Bone marrow (tissue), 2 donors: ENCODE measurements around the gene GALNT5.
"Not testable (repeated sequence)": the region's sequence is repeated elsewhere in the genome, so short reads cannot be mapped to it uniquely, and the experiment has no call there.

ENCODE experiments used
- DNase-seq, 2 donors: peaks; one replicate each; lab custom pipeline; 2025; lab: John Stamatoyannopoulos, UW

Gene GALNT5

DNA sequence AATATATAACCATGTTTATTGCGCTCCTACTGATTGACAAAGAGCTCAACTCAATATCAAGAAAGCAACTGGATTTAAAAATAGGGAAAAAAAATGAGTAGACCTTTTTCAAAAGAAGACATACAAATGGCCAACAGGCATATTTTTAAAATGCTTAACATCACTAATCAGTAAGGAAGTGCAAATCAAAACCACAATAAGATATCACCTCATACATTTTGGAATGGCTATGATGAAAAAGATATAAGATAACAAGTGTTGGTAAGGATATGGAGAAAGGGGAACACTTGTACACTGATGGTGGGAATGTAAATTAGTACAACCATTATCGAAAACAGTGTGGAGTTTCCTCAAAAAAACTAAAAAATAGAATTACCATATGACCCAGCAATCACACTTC is 5.6 kb upstream of the GALNT5 start:
- DNase-seq = no peak

DNA sequence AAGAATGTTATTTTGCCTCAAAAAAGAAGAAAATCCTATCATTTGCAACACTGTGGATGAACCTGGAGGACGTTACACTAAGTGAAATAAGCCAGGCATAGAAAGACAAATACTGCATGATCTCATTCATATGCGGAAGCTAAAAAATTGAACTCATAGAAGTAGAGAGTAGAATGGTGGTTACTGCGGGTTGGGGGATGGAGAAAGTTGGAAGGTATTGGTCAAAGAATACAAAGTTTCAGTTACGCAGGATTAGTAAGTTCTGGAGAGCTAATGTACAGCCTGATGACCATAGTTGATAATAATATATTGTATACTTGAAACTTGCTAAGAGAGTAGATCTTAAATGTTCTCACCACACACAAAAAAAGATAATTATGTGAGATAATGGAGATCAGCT is 5.0 kb upstream of the GALNT5 start:
- no peak for DNase-seq

DNA sequence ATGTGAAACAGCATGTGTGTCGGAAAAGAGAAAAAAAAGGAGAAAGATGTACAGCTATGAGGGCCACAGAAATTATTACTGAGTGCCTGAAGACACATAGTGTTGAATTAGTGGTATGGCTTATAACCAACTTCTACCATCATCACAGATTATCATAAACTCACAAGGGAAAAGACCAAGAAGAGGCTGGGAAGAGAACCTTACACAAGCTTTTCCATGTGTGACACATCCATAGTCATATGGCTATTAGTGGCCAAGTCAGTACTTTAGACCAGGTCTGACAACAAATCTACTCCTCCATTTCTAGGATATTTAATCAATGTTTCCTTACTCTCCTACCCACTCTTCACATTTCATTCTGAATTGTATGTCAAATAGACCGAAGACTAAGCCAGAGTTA is 3.5 kb upstream of the GALNT5 start:
- DNase-seq = no peak

DNA sequence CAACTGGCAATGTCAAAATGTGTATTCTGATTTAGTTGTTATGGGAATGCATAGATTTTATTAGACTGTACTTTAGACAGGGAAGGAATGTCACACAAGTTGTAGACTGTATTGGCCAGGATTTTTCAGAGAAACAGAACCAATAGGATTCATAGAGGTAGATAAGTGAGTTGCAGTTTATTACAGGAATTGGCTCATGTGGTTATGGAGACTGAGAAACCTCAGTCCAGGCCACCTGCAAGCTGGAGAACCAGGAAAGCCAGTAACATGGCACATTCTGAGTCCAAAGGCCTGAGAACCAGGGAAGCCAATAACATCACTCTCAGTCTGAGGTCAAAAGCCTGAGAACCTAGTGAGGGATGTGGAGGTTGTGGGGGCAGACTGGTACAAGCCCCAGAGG is 1.8 kb upstream of the GALNT5 start:
- no peak for DNase-seq

DNA sequence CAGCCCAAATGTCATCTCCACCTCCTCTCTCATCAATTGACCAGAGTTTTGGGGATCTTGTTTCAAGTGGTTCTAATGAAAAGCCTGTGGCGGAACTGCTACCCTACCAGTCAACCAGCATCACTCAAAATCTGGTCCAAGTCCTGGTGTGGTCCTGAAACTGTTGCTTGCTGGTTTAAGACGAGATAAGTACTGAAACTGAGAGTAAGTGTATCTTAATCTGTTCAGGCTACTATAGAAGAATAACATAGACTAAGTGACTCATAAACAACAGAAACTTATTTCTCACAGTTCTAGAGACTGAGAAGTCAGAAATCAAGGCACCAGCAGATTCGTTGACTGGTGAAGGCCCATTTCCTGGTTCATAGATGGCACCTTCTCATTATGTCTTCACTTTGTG is 879 bp upstream of the GALNT5 start:
- DNase-seq = no peak

DNA sequence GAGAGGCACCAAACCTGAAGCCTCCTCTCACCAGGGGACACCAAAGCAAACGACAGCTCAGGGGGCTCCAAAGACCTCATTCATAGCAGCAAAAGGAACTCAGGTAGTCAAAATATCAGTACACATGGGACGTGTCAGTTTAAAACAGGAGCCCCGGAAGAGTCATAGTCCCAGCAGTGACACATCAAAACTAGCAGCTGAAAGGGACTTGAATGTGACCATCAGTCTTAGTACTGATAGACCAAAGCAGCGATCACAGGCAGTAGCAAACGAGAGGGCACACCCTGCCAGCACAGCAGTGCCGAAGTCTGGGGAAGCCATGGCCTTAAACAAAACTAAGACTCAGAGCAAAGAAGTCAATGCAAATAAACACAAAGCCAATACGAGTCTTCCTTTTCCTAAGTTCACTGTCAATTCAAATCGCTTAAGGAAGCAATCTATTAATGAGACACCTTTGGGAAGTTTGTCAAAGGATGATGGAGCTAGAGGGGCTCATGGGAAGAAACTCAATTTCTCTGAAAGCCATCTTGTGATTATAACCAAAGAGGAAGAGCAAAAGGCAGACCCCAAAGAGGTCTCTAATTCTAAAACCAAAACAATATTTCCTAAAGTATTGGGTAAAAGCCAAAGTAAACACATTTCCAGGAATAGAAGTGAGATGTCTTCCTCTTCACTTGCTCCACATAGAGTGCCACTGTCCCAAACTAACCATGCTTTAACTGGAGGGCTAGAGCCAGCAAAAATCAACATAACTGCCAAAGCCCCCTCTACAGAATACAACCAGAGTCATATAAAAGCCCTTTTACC is 1.2 kb downstream of the GALNT5 start:
- DNase-seq = no peak

DNA sequence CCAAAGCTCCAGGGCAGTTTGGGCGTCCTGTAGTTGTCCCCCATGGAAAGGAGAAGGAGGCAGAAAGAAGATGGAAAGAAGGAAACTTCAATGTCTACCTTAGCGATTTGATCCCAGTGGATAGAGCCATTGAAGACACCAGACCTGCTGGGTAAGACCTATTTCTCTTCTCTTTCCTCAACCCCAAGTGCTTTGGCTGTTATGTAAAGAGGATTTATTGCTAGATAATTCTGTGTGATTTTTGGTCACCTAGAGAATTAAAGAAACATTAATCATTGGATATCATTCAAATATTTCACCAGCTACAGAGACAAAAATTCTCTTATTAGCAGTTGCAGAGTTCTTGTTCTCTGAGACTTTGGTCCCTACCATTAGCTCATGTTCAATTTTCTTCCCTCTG is 1.9 kb downstream of the GALNT5 start:
- DNase-seq = no peak

DNA sequence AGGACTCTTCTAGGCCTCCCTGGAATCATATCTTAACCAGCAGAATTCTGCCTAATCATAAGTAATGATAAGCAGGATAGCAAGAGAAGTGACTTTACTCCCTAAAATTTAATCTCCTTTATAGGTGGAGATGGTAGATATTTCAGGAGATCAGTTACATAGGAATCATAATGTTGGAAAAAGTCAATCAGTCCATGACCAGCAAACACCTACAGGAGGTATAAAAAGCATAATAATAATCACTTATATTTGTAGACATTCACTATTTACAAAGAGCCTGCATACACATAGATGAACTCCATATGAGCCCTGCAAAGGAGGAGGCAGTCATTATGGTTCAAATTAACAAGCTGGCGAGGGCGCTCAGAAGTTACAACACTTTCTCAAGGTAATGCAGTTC is 2.5 kb downstream of the GALNT5 start:
- DNase-seq = no peak

DNA sequence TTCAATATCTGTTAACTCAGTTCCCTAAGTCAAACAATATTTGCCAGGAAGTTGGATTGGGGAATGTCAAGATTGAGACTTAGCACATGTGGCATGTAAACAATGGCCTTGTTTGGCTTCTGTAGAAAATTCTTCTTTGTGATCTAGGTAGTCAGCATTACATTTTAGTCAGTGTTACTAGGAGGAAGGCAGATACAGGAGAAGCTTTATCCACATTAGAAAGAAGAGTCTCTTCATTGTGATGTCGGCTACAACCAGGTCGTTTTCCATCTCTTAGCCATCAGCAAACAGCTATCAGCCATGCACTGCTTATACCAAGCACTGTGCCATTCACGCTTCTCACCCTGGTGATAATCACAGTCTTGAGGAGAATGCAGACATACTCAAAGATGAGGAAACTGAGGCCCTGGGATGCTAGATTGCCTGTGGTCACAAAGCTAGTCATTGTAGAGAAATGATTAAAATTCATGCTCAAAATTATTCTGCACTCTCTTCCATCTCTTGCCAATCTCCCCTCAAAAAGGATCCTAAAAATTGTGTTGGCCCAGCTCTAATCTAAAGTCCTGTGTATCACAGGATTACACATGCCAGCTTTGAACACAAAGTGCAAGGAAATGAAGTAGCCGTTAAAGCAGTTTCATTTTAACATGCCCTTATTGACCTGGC is 3.2 kb downstream of the GALNT5 start:
- no peak for DNase-seq

DNA sequence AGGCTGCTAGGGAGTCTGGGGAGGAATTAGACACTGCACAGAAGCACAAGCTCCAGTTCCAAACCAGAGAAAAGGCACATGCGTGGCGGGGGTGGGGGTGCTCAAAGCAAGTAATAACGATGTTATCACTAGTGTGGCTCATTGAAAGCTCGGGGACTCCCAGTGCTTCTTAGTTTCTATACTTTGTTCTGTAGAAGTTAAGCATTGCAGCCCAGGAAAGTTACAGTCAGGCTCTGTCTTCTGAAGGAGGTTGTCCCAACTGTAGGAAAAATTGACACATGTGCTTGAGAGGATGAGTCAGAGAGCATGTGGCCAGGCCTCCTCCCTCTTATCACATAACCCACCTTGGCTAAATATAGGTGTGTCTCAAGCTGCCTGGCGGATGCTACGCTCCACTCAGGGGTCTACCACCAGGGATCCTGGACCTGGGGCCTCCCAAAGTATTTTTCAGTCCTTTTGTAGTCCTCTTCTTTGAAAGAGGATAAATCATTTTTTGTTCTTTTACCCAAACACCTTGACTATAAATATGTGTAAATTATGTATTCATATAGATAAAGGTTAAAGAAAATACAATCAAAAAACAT is 3.8 kb downstream of the GALNT5 start:
- DNase-seq = peak in 1 of 2 donors; percentile 35

DNA sequence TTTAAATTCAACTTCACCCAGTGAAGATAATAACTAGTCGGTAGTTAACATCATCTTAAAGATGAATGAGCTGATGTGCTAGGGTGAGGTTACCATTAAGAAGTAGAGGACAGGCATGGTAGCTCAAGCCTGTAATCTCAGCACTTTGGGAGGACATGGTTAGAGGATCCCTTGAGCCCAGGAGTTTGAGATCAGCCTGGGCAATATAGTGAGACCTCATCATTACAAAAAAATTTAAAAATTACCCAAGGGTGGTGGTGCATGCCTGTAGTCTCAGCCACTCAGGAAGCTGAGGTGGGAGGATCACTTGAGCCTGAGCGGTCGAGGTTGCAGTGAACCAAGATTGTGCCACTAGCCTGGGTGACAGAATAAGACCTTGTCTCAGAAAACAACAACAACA is 4.7 kb downstream of the GALNT5 start:
- no peak for DNase-seq

DNA sequence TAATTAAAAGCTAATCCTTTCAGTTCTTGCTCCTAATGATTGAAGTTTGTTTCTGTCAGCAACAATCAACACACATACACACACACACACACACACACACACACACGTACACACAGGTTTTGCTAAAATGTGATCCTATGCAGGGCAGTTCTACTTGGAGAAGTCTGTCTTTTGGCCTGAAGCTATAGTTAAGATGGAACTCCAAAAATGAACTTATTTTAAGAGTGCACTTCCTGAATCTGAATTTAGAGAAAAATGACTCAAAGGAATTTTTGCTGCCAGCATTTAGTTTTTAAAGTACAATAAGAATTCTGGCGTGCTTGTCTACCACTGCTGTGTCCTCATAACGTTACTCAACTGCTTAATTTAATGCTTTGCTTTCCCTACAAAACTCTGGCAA is 6.6 kb downstream of the GALNT5 start:
- no peak for DNase-seq

DNA sequence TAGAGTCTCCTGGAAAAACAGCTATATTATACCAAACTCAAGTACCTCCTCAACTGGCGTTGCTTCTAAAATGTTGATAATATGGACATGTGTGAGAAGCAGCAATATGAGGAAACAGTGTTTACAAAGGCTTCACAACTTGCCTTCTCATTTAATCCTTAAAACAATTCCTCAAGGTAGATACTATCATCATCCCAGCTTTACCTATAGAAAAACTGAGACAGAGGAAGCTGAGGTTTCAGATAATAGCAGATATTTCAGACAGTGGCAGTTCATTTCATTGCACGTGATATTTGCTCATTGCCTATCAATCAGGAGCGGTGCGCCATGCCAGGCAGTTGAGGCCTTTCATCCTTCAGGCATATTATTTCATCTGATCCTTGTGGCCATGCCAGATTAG is 8.3 kb downstream of the GALNT5 start:
- DNase-seq = no peak

DNA sequence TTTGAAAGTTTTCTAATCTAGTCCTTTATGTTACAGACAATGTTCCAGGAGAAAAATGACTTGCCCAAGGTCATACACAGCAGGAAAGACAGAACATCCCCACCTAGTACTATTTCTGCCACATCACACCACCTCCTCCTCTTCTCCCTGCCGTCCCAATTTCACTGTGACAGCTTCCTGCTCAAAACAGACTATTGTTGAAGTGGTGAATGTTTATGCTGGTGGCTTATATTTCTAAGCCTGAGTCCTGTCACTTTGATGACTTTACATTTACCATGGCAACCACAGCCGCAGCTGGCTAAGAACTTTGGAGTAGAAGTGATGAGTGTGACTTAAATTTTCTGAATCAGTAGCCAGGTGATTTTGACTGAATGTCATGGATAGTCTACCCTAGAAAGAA is 10.0 kb downstream of the GALNT5 start:
- DNase-seq = peak in 1 of 2 donors; percentile 24

DNA sequence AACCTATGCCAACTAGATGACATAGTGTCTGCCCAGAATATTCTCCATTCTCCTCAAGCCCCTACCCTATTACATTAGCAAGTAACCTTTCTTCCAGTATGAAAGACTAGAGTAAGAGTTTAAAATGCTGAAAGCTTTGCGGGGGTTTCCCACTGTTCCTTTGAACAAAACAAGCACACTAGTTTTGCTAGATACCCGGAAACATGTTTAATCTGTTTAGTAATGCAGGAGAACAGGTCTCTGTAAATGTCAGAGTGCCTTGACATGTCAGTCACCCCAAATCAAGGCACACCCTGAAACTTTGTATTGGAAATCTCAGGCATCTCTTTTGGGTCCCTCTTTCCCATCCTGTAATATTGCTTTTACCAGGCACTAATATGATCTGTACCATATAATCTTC is 11.6 kb downstream of the GALNT5 start:
- no peak for DNase-seq

DNA sequence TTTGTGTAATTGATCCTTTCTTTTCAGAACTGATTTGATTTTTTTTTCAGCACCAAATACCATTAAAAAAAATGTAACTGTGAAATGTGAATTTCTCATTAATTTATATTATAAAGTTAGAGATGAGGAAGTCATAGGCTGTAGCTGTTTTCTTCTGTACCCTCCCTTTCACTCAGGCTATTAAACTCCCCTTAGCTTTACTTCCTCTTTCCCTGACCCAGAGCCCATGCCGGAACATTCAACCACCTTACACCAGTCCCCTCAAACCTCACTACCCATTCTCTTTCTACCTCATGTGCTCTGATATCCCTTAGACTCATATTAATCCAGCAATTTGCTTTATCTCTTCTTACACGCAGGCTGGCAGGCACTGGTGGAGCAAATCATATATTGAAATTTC is 12.4 kb downstream of the GALNT5 start:
- DNase-seq = peak in 1 of 2 donors; percentile 72

DNA sequence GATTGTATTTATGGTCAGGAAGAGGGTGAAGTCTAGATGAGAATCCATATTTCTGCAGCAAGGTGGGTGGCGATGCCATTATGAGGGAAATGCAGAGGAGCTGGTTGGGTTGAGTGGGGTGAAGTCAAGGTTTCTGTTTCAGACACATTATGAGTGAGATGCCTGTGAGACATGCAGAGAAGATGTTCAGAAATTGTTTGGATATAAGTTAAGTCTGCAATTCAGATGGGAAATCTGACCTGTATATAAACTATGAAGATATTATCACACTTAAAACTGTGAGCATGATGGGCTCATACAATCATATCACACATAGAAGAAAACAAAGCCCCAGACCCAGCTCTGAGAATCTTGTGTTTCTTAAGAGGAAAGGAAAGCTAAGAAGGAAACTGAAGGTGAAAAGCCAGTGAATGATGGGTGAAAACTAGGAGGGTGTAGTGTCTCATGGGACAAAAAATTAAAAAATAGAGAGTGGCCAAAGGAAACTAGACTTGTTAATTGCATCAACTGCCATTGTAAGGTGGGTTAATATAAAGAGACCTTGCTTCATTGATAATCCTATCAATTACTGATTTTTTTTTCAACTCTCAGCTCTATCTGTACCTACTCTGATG is 14.2 kb downstream of the GALNT5 start:
- DNase-seq = no peak

DNA sequence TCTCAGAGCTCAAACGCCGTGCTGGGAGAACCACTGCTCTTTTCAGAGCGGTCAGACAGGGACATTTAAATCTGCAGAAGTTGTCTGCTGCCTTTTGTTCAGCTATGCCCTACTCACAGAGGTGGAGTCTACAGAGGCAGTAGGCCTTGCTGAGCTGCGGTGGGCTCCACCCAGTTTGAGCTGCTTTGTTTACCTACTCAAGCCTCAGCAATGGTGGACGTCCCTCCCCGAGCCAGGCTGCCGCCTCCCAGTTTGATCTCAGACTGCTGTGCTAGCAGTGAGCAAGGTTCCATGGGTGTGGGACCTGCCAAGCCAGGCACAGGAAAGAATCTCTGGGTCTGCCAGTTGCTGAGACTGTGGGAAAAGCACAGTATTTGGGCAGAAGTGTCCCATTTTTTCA is 21.8 kb downstream of the GALNT5 start:
- not testable (repeated sequence) for DNase-seq

DNA sequence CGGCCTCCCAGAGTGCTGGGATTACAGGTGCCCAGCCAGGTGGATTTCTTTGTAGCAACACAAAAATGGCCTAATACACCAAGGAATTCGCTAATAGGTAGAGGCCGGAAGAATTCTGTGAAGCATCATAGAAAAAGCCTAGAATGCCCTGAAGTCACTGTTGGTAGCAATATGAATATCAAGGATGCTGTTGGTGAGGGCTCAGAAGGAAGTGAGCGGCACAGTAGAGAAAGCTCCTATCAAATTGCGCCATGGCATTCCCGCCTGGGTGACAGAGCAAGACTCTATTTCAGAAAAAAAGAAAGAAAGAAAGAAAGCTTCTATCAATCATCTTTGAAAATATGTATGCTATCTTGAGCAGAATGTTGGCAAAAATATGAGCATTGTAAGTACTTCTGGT is 23.8 kb downstream of the GALNT5 start:
- DNase-seq = no peak

DNA sequence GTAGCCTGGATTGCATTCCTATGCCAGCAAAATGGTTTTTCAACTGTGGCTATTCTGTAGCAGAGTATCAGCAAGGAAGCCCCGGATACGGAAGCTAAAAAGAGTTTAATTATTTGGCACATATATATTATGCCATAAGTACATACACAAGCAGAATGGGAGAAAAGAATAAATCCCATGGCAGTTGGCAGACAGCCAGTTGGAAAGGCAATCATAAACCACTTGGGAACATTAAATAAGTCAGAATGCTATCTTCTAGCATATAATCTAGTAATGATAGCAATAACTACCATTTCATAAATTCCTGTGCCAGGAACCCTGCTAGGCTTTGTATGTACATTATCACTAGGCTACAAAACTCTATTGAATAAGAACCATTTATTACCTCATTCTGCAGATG is 26.0 kb downstream of the GALNT5 start:
- no peak for DNase-seq

DNA sequence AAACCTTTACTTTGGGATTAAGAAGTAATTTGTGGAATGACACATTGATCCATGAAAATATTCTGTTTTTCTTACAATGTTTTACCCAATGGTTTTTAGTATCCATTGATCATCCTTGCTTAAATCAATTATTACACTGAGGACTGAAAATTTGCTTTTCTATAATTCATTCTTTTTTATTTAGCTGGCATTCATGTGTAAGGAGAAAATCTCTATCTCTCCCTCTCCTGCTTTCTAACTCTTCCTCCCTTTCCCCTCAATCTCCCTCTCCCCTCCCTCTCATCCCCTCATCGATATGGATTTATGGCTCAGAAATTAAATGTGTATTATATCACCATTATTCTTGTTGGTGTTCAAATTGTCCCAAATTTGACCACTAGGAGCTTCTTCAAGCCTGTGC is 29.7 kb downstream of the GALNT5 start:
- no peak for DNase-seq

DNA sequence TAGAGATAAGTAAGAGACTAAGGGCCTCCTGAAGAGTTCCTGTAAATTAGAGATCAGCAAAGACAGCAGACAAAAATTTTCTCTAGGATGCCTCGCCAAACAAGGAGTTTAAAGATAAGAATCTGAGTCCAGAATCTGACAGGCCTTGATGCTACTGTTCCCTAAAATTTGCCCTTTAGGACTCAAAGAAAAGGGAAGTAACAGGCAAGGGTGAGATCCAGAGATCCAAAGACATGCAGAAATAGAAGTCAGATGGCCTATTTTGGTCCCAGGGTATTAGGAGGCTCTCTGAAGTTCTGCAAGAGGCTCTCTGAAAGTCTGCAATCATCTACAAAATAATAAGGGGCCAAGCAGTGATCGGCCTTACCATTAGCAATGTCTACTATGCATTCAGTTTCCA is 33.0 kb downstream of the GALNT5 start:
- no peak for DNase-seq

DNA sequence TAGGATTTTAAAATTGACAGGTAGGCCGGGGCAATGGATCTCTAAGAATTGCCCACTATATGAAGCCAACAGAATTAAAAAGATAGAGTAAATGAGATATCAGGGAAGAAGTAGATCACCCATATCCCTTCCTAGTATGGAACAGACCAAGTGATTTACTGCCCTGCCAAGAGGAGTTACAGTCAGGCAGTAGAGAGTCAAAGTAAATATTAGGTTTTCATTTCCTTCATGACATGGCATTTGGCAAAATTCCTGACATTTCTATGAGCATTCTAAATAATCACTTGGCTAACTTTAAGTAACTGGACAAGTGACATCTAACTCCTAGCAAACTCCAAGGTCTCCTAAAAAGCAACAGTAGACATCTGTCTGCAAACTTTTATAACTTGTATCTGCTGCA is 33.5 kb downstream of the GALNT5 start:
- DNase-seq = no peak
